Body of pancreas (tissue), 4 donors: ENCODE measurements around the gene POLR3A.

Experiments used
- CTCF ChIP-seq, 7 experiments: fragments of 450-650 bp in 4 of 7; fragments of 200-600 bp in 3 of 7; sonication (generic) in 3 of 7; IDR thresholded peaks; one replicate each; pipeline ENCODE4 v1.5.1; 2016 to 2019; ENCODE audit warnings: antibody characterized with exemption in 7 of 7
- POLR2A ChIP-seq, 3 donors: fragments of 450-650 bp; IDR thresholded peaks; one replicate each; pipeline ENCODE4 v1.6.1; 2016; ENCODE audit warnings: antibody characterized with exemption in 3 of 3, mild to moderate bottlenecking in 2 of 3

- no peak for TF ChIP-seq CTCF (IDR thresholded peaks at IDR 0.05)
- TF ChIP-seq POLR2A (IDR thresholded peaks at IDR 0.05) = no peak
These were observed 20.5 kb upstream of the POLR3A start for GRCh38 chr10:78049851-78050250.
